Measurements from ENCODE around the gene CELF5. TPM values are rescaled to one million over a fixed set of nuclear protein-coding genes. Genes with fewer than 3 reads are reported as not detected.
"Not testable (repeated sequence)": the region's sequence is repeated elsewhere in the genome, so short reads cannot be mapped to it uniquely, and the experiment has no call there.

Gene CELF5
- total RNA-seq, 1 experiment from 2014 or later: 1.2 TPM

DNA sequence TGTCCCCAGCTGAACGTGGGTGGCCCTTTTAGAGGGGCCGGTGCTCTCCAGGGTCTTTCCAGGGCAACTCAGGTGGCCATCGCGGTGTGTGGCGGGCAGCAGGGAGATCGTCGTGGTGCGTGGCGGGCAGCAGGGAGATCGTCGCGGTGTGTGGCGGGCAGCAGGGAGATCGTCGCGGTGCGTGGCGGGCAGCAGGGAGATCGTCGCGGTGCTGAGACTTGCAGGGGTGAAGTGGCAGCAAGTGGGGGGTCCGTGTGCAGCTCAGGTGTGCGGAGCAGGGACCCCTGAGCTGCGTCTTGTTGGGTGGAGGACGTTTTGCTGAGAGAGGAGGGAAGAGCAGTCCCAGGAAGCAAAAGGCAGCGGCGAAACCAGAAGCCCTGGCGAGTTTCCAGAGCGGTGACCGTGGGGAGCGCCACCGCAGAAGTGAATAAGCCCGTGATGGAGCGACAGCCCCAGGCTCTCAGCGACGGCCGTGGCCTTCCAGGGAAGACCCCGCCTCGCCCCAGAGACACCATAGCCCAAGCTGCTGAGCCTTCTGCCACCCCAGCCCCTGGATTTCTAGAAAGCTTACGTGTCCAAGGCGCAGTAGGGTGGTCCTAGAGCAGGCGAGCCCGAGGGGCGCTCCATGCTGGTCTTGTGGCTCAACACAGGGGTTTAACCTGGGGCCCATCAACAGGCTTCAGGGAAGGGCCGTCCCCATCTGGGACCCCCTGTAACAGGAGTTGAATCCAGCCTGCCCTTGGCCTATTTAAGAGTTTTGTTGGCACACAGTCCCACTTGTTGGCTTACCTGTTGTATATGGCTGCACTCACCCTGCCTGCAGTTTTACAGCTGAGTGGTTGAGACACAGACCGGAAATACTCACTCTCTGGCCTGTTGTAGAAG, 33.3 kb upstream of the CELF5 start:
- DNase-seq (ENCODE audit: low read depth, low spot score) (no peak), ATAC-seq (no peak)
- no TSS peak for BruUV-seq (replicated peaks)
- intact Hi-C loops (cut with micrococcal nuclease; ENCODE audit: unreplicated experiment): no loop called here
- CTCF ChIA-PET: no interaction called here
- POLR2A ChIA-PET: no interaction called here
- H3K27ac ChIP-seq (ENCODE audit: low read length): no peak overlapping the region
- TF ChIP-seq SIN3A (IDR thresholded peaks at IDR 0.05; ENCODE audit: borderline replicate concordance, insufficient read depth, low read depth, low read length): no peak
- TF ChIP-seq TCF7L2 (IDR thresholded peaks at IDR 0.05; ENCODE audit: low read depth, low read length): no peak
- TF ChIP-seq POLR2AphosphoS5 (IDR thresholded peaks at IDR 0.05; ENCODE audit: low read depth, low read length): no peak
- TF ChIP-seq, protein P1, sequence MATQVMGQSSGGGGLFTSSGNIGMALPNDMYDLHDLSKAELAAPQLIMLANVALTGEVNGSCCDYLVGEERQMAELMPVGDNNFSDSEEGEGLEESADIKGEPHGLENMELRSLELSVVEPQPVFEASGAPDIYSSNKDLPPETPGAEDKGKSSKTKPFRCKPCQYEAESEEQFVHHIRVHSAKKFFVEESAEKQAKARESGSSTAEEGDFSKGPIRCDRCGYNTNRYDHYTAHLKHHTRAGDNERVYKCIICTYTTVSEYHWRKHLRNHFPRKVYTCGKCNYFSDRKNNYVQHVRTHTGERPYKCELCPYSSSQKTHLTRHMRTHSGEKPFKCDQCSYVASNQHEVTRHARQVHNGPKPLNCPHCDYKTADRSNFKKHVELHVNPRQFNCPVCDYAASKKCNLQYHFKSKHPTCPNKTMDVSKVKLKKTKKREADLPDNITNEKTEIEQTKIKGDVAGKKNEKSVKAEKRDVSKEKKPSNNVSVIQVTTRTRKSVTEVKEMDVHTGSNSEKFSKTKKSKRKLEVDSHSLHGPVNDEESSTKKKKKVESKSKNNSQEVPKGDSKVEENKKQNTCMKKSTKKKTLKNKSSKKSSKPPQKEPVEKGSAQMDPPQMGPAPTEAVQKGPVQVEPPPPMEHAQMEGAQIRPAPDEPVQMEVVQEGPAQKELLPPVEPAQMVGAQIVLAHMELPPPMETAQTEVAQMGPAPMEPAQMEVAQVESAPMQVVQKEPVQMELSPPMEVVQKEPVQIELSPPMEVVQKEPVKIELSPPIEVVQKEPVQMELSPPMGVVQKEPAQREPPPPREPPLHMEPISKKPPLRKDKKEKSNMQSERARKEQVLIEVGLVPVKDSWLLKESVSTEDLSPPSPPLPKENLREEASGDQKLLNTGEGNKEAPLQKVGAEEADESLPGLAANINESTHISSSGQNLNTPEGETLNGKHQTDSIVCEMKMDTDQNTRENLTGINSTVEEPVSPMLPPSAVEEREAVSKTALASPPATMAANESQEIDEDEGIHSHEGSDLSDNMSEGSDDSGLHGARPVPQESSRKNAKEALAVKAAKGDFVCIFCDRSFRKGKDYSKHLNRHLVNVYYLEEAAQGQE (IDR thresholded peaks at IDR 0.05; ENCODE audit: insufficient read depth in 1 of 2, low read depth in 2 of 2, low read length in 1 of 2): no peak
- TF ChIP-seq, protein P2, sequence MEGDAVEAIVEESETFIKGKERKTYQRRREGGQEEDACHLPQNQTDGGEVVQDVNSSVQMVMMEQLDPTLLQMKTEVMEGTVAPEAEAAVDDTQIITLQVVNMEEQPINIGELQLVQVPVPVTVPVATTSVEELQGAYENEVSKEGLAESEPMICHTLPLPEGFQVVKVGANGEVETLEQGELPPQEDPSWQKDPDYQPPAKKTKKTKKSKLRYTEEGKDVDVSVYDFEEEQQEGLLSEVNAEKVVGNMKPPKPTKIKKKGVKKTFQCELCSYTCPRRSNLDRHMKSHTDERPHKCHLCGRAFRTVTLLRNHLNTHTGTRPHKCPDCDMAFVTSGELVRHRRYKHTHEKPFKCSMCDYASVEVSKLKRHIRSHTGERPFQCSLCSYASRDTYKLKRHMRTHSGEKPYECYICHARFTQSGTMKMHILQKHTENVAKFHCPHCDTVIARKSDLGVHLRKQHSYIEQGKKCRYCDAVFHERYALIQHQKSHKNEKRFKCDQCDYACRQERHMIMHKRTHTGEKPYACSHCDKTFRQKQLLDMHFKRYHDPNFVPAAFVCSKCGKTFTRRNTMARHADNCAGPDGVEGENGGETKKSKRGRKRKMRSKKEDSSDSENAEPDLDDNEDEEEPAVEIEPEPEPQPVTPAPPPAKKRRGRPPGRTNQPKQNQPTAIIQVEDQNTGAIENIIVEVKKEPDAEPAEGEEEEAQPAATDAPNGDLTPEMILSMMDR (IDR thresholded peaks at IDR 0.05): no peak
- no peaks in the 10 kb centered on the region for H3K27me3 ChIP-seq (ENCODE audit: control insufficient read depth, insufficient read depth, low read length)
- H3K4me1 ChIP-seq (ENCODE audit: control insufficient read depth, insufficient read depth, low read length): no peaks in the 10 kb centered on the region
- no peak overlapping the region for H3K4me3 ChIP-seq (ENCODE audit: low read depth in 2 of 2, low read length in 2 of 2)
- no peaks in the 10 kb centered on the region; the same call in 1 of the 2 replicates for H3K36me3 ChIP-seq (ENCODE audit: control insufficient read depth, insufficient read depth, low read length)
- no peaks in the 10 kb centered on the region for H3K9me3 ChIP-seq (ENCODE audit: control insufficient read depth, insufficient read depth, low read depth, low read length)
- in situ Hi-C loops (cut with HindIII; ENCODE audit: low pct_unique_long_range_greater_than_20kb, low sequenced_read_pairs): no loop called here

DNA sequence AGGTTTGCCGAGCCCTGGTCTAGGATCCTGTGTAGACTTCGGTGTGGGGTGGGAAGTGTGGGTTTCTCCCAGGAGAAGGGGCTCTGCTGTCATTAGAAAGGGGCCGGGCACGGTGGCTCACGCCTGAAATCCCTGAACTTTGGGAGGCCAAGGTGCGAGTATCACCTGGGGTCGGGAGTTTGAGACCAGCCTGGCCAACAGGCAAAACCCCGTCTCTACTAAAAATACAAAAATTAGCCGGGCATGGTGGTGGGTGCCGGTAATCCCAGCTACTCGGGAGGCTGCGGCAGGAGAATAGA, 32.7 kb upstream of the CELF5 start:
- H3K9me3 ChIP-seq (ENCODE audit: control insufficient read depth, insufficient read depth, low read depth, low read length); H3K4me3 ChIP-seq (ENCODE audit: low read depth in 2 of 2, low read length in 2 of 2); BruUV-seq (replicated peaks); H3K4me1 ChIP-seq (ENCODE audit: control insufficient read depth, insufficient read depth, low read length); POLR2A ChIA-PET; H3K27ac ChIP-seq (ENCODE audit: low read length); H3K27me3 ChIP-seq (ENCODE audit: control insufficient read depth, insufficient read depth, low read length); H3K36me3 ChIP-seq (ENCODE audit: control insufficient read depth, insufficient read depth, low read length); intact Hi-C loops (cut with micrococcal nuclease; ENCODE audit: unreplicated experiment); in situ Hi-C loops (cut with HindIII; ENCODE audit: low pct_unique_long_range_greater_than_20kb, low sequenced_read_pairs); ATAC-seq; DNase-seq (ENCODE audit: low read depth, low spot score); CTCF ChIA-PET: not testable (repeated sequence)

DNA sequence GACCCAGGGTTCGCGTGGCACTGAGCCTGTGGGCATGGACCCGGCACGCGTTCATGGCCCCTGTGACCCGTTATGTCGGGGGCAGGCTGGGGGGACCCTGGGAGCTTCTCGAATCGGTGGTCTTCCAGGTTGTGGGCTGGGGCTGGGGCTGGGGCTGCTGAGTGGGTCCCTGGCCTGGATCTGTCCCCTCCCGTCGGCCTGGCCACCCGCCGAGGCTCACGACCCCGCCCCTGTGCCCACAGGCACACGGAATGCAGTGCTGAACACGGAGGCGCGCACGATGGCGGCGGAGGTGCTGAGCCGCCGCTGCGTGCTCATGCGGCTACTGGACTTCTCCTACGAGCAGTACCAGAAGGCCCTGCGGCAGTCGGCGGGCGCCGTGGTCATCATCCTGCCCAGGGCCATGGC, 32.2 kb upstream of the CELF5 start:
- DNase-seq (ENCODE audit: low read depth, low spot score) (no peak), ATAC-seq (no peak)
- in situ Hi-C loops (cut with HindIII; ENCODE audit: low pct_unique_long_range_greater_than_20kb, low sequenced_read_pairs) (no loop called here), intact Hi-C loops (cut with micrococcal nuclease; ENCODE audit: unreplicated experiment) (no loop called here)
- H3K4me3 ChIP-seq (ENCODE audit: low read depth in 2 of 2, low read length in 2 of 2): no peak overlapping the region
- BruUV-seq (replicated peaks): no TSS peak
- ChIA-PET POLR2A (no interaction called here), CTCF (no interaction called here)
- TF ChIP-seq, protein P1 (IDR thresholded peaks at IDR 0.05; ENCODE audit: insufficient read depth in 1 of 2, low read depth in 2 of 2, low read length in 1 of 2): no peak
- TF ChIP-seq POLR2AphosphoS5 (IDR thresholded peaks at IDR 0.05; ENCODE audit: low read depth, low read length): no peak
- TF ChIP-seq SIN3A (IDR thresholded peaks at IDR 0.05; ENCODE audit: borderline replicate concordance, insufficient read depth, low read depth, low read length): no peak
- TF ChIP-seq, protein P2 (IDR thresholded peaks at IDR 0.05): no peak
- TF ChIP-seq TCF7L2 (IDR thresholded peaks at IDR 0.05; ENCODE audit: low read depth, low read length): no peak
- no peak overlapping the region for H3K27ac ChIP-seq (ENCODE audit: low read length)
- H3K9me3 ChIP-seq (ENCODE audit: control insufficient read depth, insufficient read depth, low read depth, low read length): no peaks in the 10 kb centered on the region
- no peaks in the 10 kb centered on the region for H3K4me1 ChIP-seq (ENCODE audit: control insufficient read depth, insufficient read depth, low read length)
- no peaks in the 10 kb centered on the region for H3K27me3 ChIP-seq (ENCODE audit: control insufficient read depth, insufficient read depth, low read length)
- H3K36me3 ChIP-seq (ENCODE audit: control insufficient read depth, insufficient read depth, low read length): no peaks in the 10 kb centered on the region
